Measurements from ENCODE around the gene C4orf50. TPM values are rescaled to one million over a fixed set of nuclear protein-coding genes. Genes with fewer than 3 reads are reported as not detected.

C4orf50 gene
- total RNA-seq, 4 donors from 2014 or later: 0.04 to 0.19 (median 0.04) TPM; not detected in 1

GRCh38 chr4:5887361-5888221, 130.6 kb downstream of the C4orf50 start:
- DNase-seq: no peak
- H3K36me3 ChIP-seq: no peaks in the 10 kb centered on the region
- peaks cover 11 to 67% (median 22%) of the 10 kb centered on the region in 3 donors for H3K4me1 ChIP-seq
- WGBS, 2 donors: 0% methylated on average over 4 to 15 of the region's 70 CpGs
- intact Hi-C loops (cut with DNase I): no loop called here
- H3K27me3 ChIP-seq: peaks cover 12 to 76% (median 36%) of the 10 kb centered on the region in 4 donors
- no peak overlapping the region for H3K27ac ChIP-seq
- H3K4me3 ChIP-seq: peak overlapping the region; percentile 20 to 63 (median 38)
- TF ChIP-seq CTCF (IDR thresholded peaks at IDR 0.05): no peak
- TF ChIP-seq POLR2A (IDR thresholded peaks at IDR 0.05): no peak
- no peaks in the 10 kb centered on the region for H3K9me3 ChIP-seq

- H3K27ac ChIP-seq: no peak overlapping the region
- TF ChIP-seq POLR2A (IDR thresholded peaks at IDR 0.05): no peak
- TF ChIP-seq CTCF (IDR thresholded peaks at IDR 0.05): no peak
- H3K9me3 ChIP-seq: no peaks in the 10 kb centered on the region
- WGBS, 2 donors: 39 to 66% methylated on average over 2 to 5 of the region's 8 CpGs
- DNase-seq: no peak
- peaks cover 12 to 72% (median 34%) of the 10 kb centered on the region in 4 donors for H3K27me3 ChIP-seq
- H3K4me3 ChIP-seq: peak overlapping the region in 3 of 4 donors; percentile 26 to 63 (median 50)
- no peaks in the 10 kb centered on the region for H3K36me3 ChIP-seq
- intact Hi-C loops (cut with DNase I): no loop called here
- H3K4me1 ChIP-seq: peaks cover 10 to 60% (median 22%) of the 10 kb centered on the region in 3 donors
Observed at GRCh38 chr4:5887011-5887360, 131.2 kb downstream of the C4orf50 start.

DNA sequence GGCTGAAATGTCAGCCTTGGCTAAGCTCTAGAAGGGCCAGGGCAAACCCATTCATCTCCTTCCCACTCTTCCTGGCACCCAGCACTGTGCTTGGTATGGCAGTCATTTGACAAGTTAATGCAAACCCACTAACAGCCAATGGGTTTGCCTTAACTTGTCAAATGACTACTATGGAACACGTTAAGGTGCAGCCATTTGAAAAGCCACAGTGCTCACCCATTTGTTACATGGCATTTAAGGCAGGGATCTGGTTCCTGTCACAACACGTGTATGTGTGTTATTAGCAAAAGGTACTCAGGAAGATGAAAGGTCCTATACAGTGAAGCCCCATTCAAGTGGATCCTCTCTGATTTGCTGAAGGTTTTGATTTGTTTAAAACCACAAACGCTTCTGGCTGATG, 132.5 kb downstream of the C4orf50 start:
- no peaks in the 10 kb centered on the region for H3K36me3 ChIP-seq
- WGBS, 2 donors: 18 to 35% methylated on average over 3 of the region's 3 CpGs
- intact Hi-C loops (cut with DNase I): no loop called here
- H3K27me3 ChIP-seq: peaks cover 11 to 63% (median 24%) of the 10 kb centered on the region in 4 donors
- H3K4me1 ChIP-seq: peaks cover 10 to 52% (median 22%) of the 10 kb centered on the region in 3 donors
- H3K4me3 ChIP-seq: no peak overlapping the region
- TF ChIP-seq CTCF (IDR thresholded peaks at IDR 0.05) (no peak), POLR2A (IDR thresholded peaks at IDR 0.05) (no peak)
- peak overlapping the region in 1 of 4 donors; percentile 48 for H3K27ac ChIP-seq
- no peak for DNase-seq
- no peaks in the 10 kb centered on the region for H3K9me3 ChIP-seq

- peaks cover 2 to 57% (median 15%) of the 10 kb centered on the region in 4 donors for H3K27me3 ChIP-seq
- TF ChIP-seq POLR2A (IDR thresholded peaks at IDR 0.05): no peak
- no peak for TF ChIP-seq CTCF (IDR thresholded peaks at IDR 0.05)
- intact Hi-C loops (cut with DNase I): no loop called here
- H3K36me3 ChIP-seq: no peaks in the 10 kb centered on the region
- WGBS, 2 donors: 53 to 54% methylated on average over 7 of the region's 7 CpGs
- no peaks in the 10 kb centered on the region for H3K9me3 ChIP-seq
- peaks cover 10 to 43% (median 19%) of the 10 kb centered on the region in 3 donors for H3K4me1 ChIP-seq
- no peak for DNase-seq
- no peak overlapping the region for H3K27ac ChIP-seq
- H3K4me3 ChIP-seq: no peak overlapping the region
Observed at GRCh38 chr4:5884796-5885195, 133.4 kb downstream of the C4orf50 start.

DNA sequence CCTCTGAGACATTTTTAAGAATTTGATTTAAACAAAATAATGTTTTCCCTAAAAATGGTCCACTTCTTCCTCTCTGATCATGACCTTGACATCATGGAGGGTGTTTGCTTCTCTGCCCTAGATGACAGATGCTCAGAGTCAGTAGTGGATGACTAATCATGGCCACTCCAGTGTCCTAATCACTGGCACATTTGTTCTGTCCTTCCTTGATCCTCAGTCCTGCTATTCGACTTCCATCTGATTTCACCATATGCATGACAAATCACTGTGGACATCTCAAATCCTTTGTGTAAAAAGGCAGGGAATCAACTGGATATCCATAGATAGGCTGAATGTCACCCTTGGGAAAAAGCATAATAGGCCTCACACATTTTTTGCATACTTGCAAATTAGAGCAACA, 134.3 kb downstream of the C4orf50 start:
- no peaks in the 10 kb centered on the region for H3K9me3 ChIP-seq
- no peak for DNase-seq
- 53 to 70% methylated on average over 1 of the region's 1 CpG for WGBS, 2 donors
- peaks cover under 1 to 53% (median 7%) of the 10 kb centered on the region in 4 donors for H3K27me3 ChIP-seq
- H3K27ac ChIP-seq: no peak overlapping the region
- H3K4me3 ChIP-seq: no peak overlapping the region
- no peaks in the 10 kb centered on the region for H3K36me3 ChIP-seq
- intact Hi-C loops (cut with DNase I): no loop called here
- TF ChIP-seq CTCF (IDR thresholded peaks at IDR 0.05): no peak
- TF ChIP-seq POLR2A (IDR thresholded peaks at IDR 0.05): no peak
- peaks cover 10 to 39% (median 18%) of the 10 kb centered on the region in 3 donors for H3K4me1 ChIP-seq
